IMR-90 (cell line): ENCODE results near the gene TUBB2B. TPM values are rescaled to one million over a fixed set of nuclear protein-coding genes. Genes with fewer than 3 reads are reported as not detected.

ENCODE experiments used
- ATAC-seq: fragments of 200-7000 bp; cut with Tn5 transposase; 2 replicates; pipeline ENCODE4 v1.9.1; 2020; ENCODE audit warnings: low read depth, mild to moderate bottlenecking, moderate library complexity
- BruUV-seq: library from RNA; stranded (reverse); fragments of 400-500 nt; replicated peaks from 2 replicates; lab custom pipeline; 2021; lab: Mats Ljungman, UMichigan
- CTCF ChIA-PET: fragments of 300-600 bp; formaldehyde crosslinking; extraction: SDS; loops from one replicate; lab custom pipeline; 2021; ENCODE audit warnings: antibody characterized with exemption; lab: Yijun Ruan, JAX
- POLR2A ChIA-PET: fragments of 300-600 bp; sonication (Branson Sonifier 250); formaldehyde crosslinking; loops from one replicate; lab custom pipeline; 2022; ENCODE audit warnings: antibody characterized with exemption; ENCODE audit not compliant: unreplicated experiment; lab: Charles Lee
- DNase-seq: peaks from one replicate; pipeline ENCODE4 v3.0.0; 2013
- H2AFZ ChIP-seq: replicated peaks from 2 replicates; pipeline ENCODE3; 2013; ENCODE audit warnings: low read length, mild to moderate bottlenecking; ENCODE audit not compliant: poor library complexity
- H2AK5ac ChIP-seq: 2 replicates; pipeline ENCODE4 v1.6.1; 2013; ENCODE audit warnings: low read depth, low read length, inconsistent platforms
- H2AK9ac ChIP-seq: replicated peaks from 2 replicates; pipeline ENCODE3; 2013; ENCODE audit warnings: mild to moderate bottlenecking, low read depth, low read length, moderate library complexity; ENCODE audit not compliant: poor library complexity
- H2BK120ac ChIP-seq: 2 replicates; pipeline ENCODE4 v1.6.1; 2013; ENCODE audit warnings: low read depth, low read length, inconsistent platforms
- H2BK15ac ChIP-seq: 3 replicates; pipeline ENCODE4 v1.6.1; 2013; ENCODE audit warnings: low read depth, low read length, inconsistent platforms
- H2BK20ac ChIP-seq: 2 replicates; pipeline ENCODE4 v1.6.1; 2013; ENCODE audit warnings: low read depth, mild to moderate bottlenecking, inconsistent platforms, low read length, moderate library complexity
- H2BK5ac ChIP-seq: 2 replicates; pipeline ENCODE4 v1.6.1; 2013; ENCODE audit warnings: mild to moderate bottlenecking, low read depth, low read length, inconsistent platforms; ENCODE audit not compliant: poor library complexity, severe bottlenecking
- H3K14ac ChIP-seq: replicated peaks from 2 replicates; pipeline ENCODE4 v1.6.1; 2013; ENCODE audit warnings: low read depth, low read length, inconsistent platforms
- H3K18ac ChIP-seq: 2 replicates; pipeline ENCODE4 v1.6.1; 2013; ENCODE audit warnings: low read depth, low read length, control low read depth
- H3K23ac ChIP-seq: 2 replicates; pipeline ENCODE4 v1.6.1; 2013; ENCODE audit warnings: low read depth, low read length, inconsistent platforms
- H3K27ac ChIP-seq: 2 replicates; pipeline ENCODE4 v1.5.1; 2013; ENCODE audit warnings: mild to moderate bottlenecking, control low read depth, low read length; ENCODE audit not compliant: insufficient read depth
- H3K27me3 ChIP-seq: 2 replicates; pipeline ENCODE4 v1.6.1; 2013; ENCODE audit warnings: low read length; ENCODE audit not compliant: control insufficient read depth, insufficient read depth
- H3K36me3 ChIP-seq: 2 replicates; pipeline ENCODE4 v1.6.1; 2013; ENCODE audit warnings: low read length, mixed read lengths; ENCODE audit not compliant: control insufficient read depth, insufficient read depth
- H3K4ac ChIP-seq: 2 replicates; pipeline ENCODE4 v1.6.1; 2013; ENCODE audit warnings: low read depth, low read length, inconsistent platforms
- H3K4me1 ChIP-seq: 2 replicates; pipeline ENCODE4 v1.6.1; 2013; ENCODE audit warnings: low read length, mixed read lengths; ENCODE audit not compliant: control insufficient read depth, insufficient read depth
- H3K4me2 ChIP-seq: 2 replicates; pipeline ENCODE4 v1.6.1; 2013; ENCODE audit warnings: low read depth, mild to moderate bottlenecking, control low read depth, low read length, moderate library complexity
- H3K4me3 ChIP-seq: 2 replicates; pipeline ENCODE4 v1.5.1; 2013; ENCODE audit warnings: low read depth, mild to moderate bottlenecking, control low read depth, low read length, moderate library complexity; ENCODE audit not compliant: insufficient read depth
- H3K56ac ChIP-seq: 2 replicates; pipeline ENCODE4 v1.6.1; 2013; ENCODE audit warnings: low read length, inconsistent platforms; ENCODE audit not compliant: insufficient read depth; ENCODE audit errors: extremely low read depth
- H3K79me1 ChIP-seq, 2 experiments: 2 replicates each; pipeline ENCODE4 v1.6.1; 2013; ENCODE audit warnings: low read length in 2 of 2, inconsistent platforms in 1 of 2, low read depth in 1 of 2
- H3K9ac ChIP-seq: 2 replicates; pipeline ENCODE4 v1.6.1; 2013; ENCODE audit warnings: low read depth, low read length, control low read depth
- H3K9me1 ChIP-seq: 2 replicates; pipeline ENCODE4 v1.6.1; 2013; ENCODE audit warnings: low read length, inconsistent platforms; ENCODE audit not compliant: insufficient read depth
- H3K9me3 ChIP-seq: 2 replicates; pipeline ENCODE4 v1.6.1; 2013; ENCODE audit warnings: low read length; ENCODE audit not compliant: control insufficient read depth, insufficient read depth
- H4K20me1 ChIP-seq: 2 replicates; pipeline ENCODE4 v1.6.1; 2013; ENCODE audit warnings: low read length, inconsistent platforms; ENCODE audit not compliant: insufficient read depth
- H4K5ac ChIP-seq: 2 replicates; pipeline ENCODE4 v1.6.1; 2013; ENCODE audit warnings: mild to moderate bottlenecking, low read depth, low read length, control low read depth
- H4K8ac ChIP-seq, 2 experiments: 2 replicates each; pipeline ENCODE4 v1.6.1; 2013; ENCODE audit warnings: low read depth in 2 of 2, low read length in 2 of 2, control low read depth in 1 of 2, inconsistent platforms in 1 of 2
- H4K91ac ChIP-seq: 2 replicates; pipeline ENCODE4 v1.6.1; 2013; ENCODE audit warnings: low read depth, low read length, inconsistent platforms; ENCODE audit not compliant: insufficient read depth
- BHLHE40 ChIP-seq: fragments of 150-350 bp; IDR thresholded peaks from 2 replicates; pipeline ENCODE4 v1.6.1; 2016; ENCODE audit warnings: mild to moderate bottlenecking, low read depth, low read length
- CEBPB ChIP-seq: IDR thresholded peaks from 2 replicates; pipeline ENCODE4 v1.6.1; 2012; ENCODE audit warnings: low read depth, low read length, improper control_type of control experiment
- CHD1 ChIP-seq: IDR thresholded peaks from 2 replicates; pipeline ENCODE4 v1.6.1; 2012; ENCODE audit warnings: low read depth, low read length, improper control_type of control experiment
- FOS ChIP-seq: fragments of 150-350 bp; IDR thresholded peaks from 2 replicates; pipeline ENCODE4 v1.6.1; 2016; ENCODE audit warnings: low read depth, low read length
- MAFK ChIP-seq: IDR thresholded peaks from 2 replicates; pipeline ENCODE4 v1.6.1; 2012; ENCODE audit warnings: low read depth, low read length, improper control_type of control experiment
- MAZ ChIP-seq: IDR thresholded peaks from 2 replicates; pipeline ENCODE4 v1.6.1; 2012; ENCODE audit warnings: low read depth, mild to moderate bottlenecking, low read length, improper control_type of control experiment, moderate library complexity, borderline replicate concordance
- MXI1 ChIP-seq: IDR thresholded peaks from 2 replicates; pipeline ENCODE4 v1.6.1; 2012; ENCODE audit warnings: low read depth, mild to moderate bottlenecking, low read length, moderate library complexity, borderline replicate concordance
- NFE2L2 ChIP-seq: fragments of 150-350 bp; IDR thresholded peaks from 2 replicates; pipeline ENCODE4 v1.6.1; 2016; ENCODE audit warnings: low read depth, mild to moderate bottlenecking, low read length
- POLR2A ChIP-seq: IDR thresholded peaks from 2 replicates; pipeline ENCODE4 v1.6.1; 2012; ENCODE audit warnings: mild to moderate bottlenecking, low read depth, low read length
- RAD21 ChIP-seq: IDR thresholded peaks from 2 replicates; pipeline ENCODE4 v1.6.1; 2012; ENCODE audit warnings: low read length, improper control_type of control experiment
- RCOR1 ChIP-seq: IDR thresholded peaks from 2 replicates; pipeline ENCODE4 v1.6.1; 2012; ENCODE audit warnings: mild to moderate bottlenecking, low read length, improper control_type of control experiment; ENCODE audit not compliant: insufficient replicate concordance
- RFX5 ChIP-seq: IDR thresholded peaks from 2 replicates; pipeline ENCODE4 v1.8.0; 2012; ENCODE audit warnings: low read depth, mild to moderate bottlenecking, low read length, moderate library complexity
- SMC3 ChIP-seq: fragments of 150-350 bp; IDR thresholded peaks from 2 replicates; pipeline ENCODE4 v1.6.1; 2016; ENCODE audit warnings: low read depth, mild to moderate bottlenecking, antibody characterized with exemption, low read length, moderate library complexity
- WGBS, 2 experiments: methylation state at CpG; one replicate each; pipeline versions ENCODE4 v1.1.5 to v1.1.7; 2013; ENCODE audit warnings: missing lambda C conversion rate in 2 of 2; ENCODE audit not compliant: insufficient read length in 1 of 2; ENCODE audit errors: extremely low coverage in 2 of 2; 5-methylcytosine and 5-hydroxymethylcytosine counted together
- dilution Hi-C: fragments of 300-500 bp; cut with HindIII; formaldehyde crosslinking; loops from one replicate; pipeline ENCODE4 v1.14.3; 2018; ENCODE audit warnings: low sequenced_read_pairs; ENCODE audit not compliant: unreplicated experiment
- in situ Hi-C: fragments of 300-500 bp; cut with MboI; formaldehyde crosslinking; loops from 3 replicates; pipeline ENCODE4 v1.14.3; 2019; ENCODE audit warnings: low sequenced_read_pairs, inconsistent platforms, mixed read lengths
- intact Hi-C: fragments of 100-400 bp; cut with micrococcal nuclease; formaldehyde crosslinking; loops from 2 replicates; pipeline ENCODE4 v1.10.0; 2022
- polyA plus RNA-seq, 3 experiments: library from polyadenylated mRNA; depleted of rRNA; stranded (reverse); fragments of >200 nt; gene quantifications; 2 replicates each; pipeline ENCODE4 v1.2.3, GENCODE V29; 2012; ENCODE audit warnings: low replicate concordance in 1 of 3
- total RNA-seq: library from RNA; depleted of rRNA; stranded (reverse); fragments of >200 nt; gene quantifications from 2 replicates; pipeline ENCODE4 v1.2.3, GENCODE V29; 2012
- TF ChIP-seq, protein P1 (sequence below): fragments of 150-350 bp; IDR thresholded peaks from 2 replicates; pipeline ENCODE4 v1.6.1; 2016; ENCODE audit warnings: low read depth, mild to moderate bottlenecking, low read length, moderate library complexity, borderline replicate concordance
- TF ChIP-seq, protein P2 (sequence below): fragments of 150-350 bp; IDR thresholded peaks from 2 replicates; pipeline ENCODE4 v1.6.1; 2017; ENCODE audit warnings: mild to moderate bottlenecking, antibody characterized with exemption, low read length, low read depth
- TF ChIP-seq, protein P3 (sequence below): conservative IDR thresholded peaks from 2 replicates; pipeline ENCODE4 v1.5.1; 2012; ENCODE audit warnings: mild to moderate bottlenecking, low read depth, low read length, improper control_type of control experiment

Gene TUBB2B
- total and polyA plus RNA-seq, 2 of the 4 experiments (the other 2 are of a cell fraction), result 13.6 to 21.1 TPM

DNA sequence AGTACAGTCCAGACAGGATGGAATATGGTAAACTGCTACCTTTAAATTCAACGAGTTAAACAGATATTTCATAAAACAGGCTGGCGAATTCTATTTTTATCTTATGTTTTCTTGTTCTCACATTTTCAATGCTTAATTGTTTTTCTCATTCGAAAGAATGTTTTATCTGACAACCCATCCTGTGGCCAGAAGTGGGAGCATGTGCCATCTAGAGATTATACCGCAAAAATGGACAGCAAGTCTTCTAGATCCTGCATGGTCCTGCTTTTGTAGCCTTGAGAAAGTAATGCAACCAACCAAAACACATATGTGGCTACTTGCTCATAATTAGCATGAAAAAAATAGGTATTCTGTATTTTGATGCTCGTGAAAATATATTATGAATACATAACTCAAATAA lies 30.7 kb downstream of the TUBB2B start:
- Histone ChIP-seq H3K4ac (no peak overlapping the region), H2BK20ac (no peak overlapping the region), H4K8ac (no peak overlapping the region), H4K91ac (no peak overlapping the region), H3K4me1 (peaks cover 5% of the 10 kb centered on the region), H2BK120ac (no peak overlapping the region), H3K9me3 (no peaks in the 10 kb centered on the region), H3K56ac (no peak overlapping the region), H3K27ac (no peak overlapping the region), H3K18ac (no peak overlapping the region), H2AK5ac (no peak overlapping the region), H3K4me3 (no peak overlapping the region), H3K9ac (no peak overlapping the region), H3K27me3 (peaks cover 4% of the 10 kb centered on the region; the same call in 1 of the 2 replicates), H2AK9ac (no peak overlapping the region), H3K14ac (no peak overlapping the region), H4K5ac (no peak overlapping the region), H3K9me1 (no peaks in the 10 kb centered on the region; the same call in 1 of the 2 replicates), H2BK15ac (no peak overlapping the region), H3K79me1 (no peaks in the 10 kb centered on the region), H3K23ac (no peak overlapping the region), H3K36me3 (no peaks in the 10 kb centered on the region), H2BK5ac (no peak overlapping the region), H3K4me2 (no peak overlapping the region), H4K20me1 (no peaks in the 10 kb centered on the region), H2AFZ (no peak overlapping the region)
- dilution Hi-C loops, result no loop called here
- no TSS peak for BruUV-seq
- POLR2A ChIA-PET, result interaction anchor here (0.6 kb wide), 1 partner anchor 47 kb away, joined by 3 read pairs; no protein-coding TSS in a partner anchor
- TF ChIP-seq, protein P1, sequence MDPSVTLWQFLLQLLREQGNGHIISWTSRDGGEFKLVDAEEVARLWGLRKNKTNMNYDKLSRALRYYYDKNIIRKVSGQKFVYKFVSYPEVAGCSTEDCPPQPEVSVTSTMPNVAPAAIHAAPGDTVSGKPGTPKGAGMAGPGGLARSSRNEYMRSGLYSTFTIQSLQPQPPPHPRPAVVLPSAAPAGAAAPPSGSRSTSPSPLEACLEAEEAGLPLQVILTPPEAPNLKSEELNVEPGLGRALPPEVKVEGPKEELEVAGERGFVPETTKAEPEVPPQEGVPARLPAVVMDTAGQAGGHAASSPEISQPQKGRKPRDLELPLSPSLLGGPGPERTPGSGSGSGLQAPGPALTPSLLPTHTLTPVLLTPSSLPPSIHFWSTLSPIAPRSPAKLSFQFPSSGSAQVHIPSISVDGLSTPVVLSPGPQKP, result no peak
- no peak for TF ChIP-seq CEBPB
- TF ChIP-seq MAFK, result no peak
- no peak for TF ChIP-seq FOS
- no peak for TF ChIP-seq BHLHE40
- no peak for TF ChIP-seq RCOR1
- no peak for TF ChIP-seq RFX5
- no peak for TF ChIP-seq NFE2L2
- no peak for TF ChIP-seq SMC3
- TF ChIP-seq MXI1, result no peak
- TF ChIP-seq MAZ, result no peak
- no peak for TF ChIP-seq RAD21
- no peak for TF ChIP-seq POLR2A
- no peak for TF ChIP-seq CHD1
- TF ChIP-seq, protein P2, sequence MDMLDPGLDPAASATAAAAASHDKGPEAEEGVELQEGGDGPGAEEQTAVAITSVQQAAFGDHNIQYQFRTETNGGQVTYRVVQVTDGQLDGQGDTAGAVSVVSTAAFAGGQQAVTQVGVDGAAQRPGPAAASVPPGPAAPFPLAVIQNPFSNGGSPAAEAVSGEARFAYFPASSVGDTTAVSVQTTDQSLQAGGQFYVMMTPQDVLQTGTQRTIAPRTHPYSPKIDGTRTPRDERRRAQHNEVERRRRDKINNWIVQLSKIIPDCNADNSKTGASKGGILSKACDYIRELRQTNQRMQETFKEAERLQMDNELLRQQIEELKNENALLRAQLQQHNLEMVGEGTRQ, result no peak
- TF ChIP-seq, protein P3, sequence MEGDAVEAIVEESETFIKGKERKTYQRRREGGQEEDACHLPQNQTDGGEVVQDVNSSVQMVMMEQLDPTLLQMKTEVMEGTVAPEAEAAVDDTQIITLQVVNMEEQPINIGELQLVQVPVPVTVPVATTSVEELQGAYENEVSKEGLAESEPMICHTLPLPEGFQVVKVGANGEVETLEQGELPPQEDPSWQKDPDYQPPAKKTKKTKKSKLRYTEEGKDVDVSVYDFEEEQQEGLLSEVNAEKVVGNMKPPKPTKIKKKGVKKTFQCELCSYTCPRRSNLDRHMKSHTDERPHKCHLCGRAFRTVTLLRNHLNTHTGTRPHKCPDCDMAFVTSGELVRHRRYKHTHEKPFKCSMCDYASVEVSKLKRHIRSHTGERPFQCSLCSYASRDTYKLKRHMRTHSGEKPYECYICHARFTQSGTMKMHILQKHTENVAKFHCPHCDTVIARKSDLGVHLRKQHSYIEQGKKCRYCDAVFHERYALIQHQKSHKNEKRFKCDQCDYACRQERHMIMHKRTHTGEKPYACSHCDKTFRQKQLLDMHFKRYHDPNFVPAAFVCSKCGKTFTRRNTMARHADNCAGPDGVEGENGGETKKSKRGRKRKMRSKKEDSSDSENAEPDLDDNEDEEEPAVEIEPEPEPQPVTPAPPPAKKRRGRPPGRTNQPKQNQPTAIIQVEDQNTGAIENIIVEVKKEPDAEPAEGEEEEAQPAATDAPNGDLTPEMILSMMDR, result no peak
- intact Hi-C loops, result no loop called here
- WGBS, 2 experiments, result no CpG with 5 or more reads among the region's 5 CpGs
- no peak for ATAC-seq
- in situ Hi-C loops, result no loop called here
- CTCF ChIA-PET, result no interaction called here
- DNase-seq, result no peak
